GM12892 (cell line): ENCODE data around the gene TRIM26.

ENCODE experiments used
- POLR2A ChIP-seq: IDR thresholded peaks from 2 replicates; pipeline ENCODE4 v1.6.1; 2011; ENCODE audit warnings: low read depth, low read length, control low read depth
- POLR2AphosphoS5 ChIP-seq: IDR thresholded peaks from 2 replicates; pipeline ENCODE4 v1.6.1; 2011; ENCODE audit warnings: low read depth, low read length, control low read depth
- TAF1 ChIP-seq: IDR thresholded peaks from 2 replicates; pipeline ENCODE4 v1.6.1; 2011; ENCODE audit warnings: low read depth, mild to moderate bottlenecking, control low read depth, low read length, borderline replicate concordance

- TF ChIP-seq POLR2AphosphoS5 (no peak), POLR2A (no peak), TAF1 (no peak)
Observed at GRCh38 chr6:30211899-30212298, 1.3 kb downstream of the TRIM26 start.
